AG04449 (cell line): Measurements from ENCODE around the gene NEXN.
A peak's percentile ranks its signal among the peaks of the same experiment; 100 is the strongest.

ENCODE experiments used
- CTCF ChIA-PET: fragments of 350-600 bp; formaldehyde crosslinking; extraction: SDS; loops from one replicate; lab custom pipeline; 2021; ENCODE audit warnings: antibody characterized with exemption; lab: Yijun Ruan, JAX
- POLR2A ChIA-PET: fragments of 400-600, 350-600 bp; formaldehyde crosslinking; extraction: SDS; loops from one replicate; lab custom pipeline; 2020; ENCODE audit warnings: antibody characterized with exemption, inconsistent platforms; lab: Yijun Ruan, JAX
- DNase-seq: peaks from one replicate; pipeline ENCODE4 v3.0.0-alpha.2; 2010; ENCODE audit warnings: low read depth, low spot score
- H3K4me3 ChIP-seq: 2 replicates; pipeline ENCODE4 v1.5.1; 2011; ENCODE audit warnings: low read depth, mild to moderate bottlenecking, control low read depth, low read length
- CTCF ChIP-seq: IDR thresholded peaks from one replicate; pipeline ENCODE4 v1.5.1; 2011; ENCODE audit warnings: mild to moderate bottlenecking, moderate library complexity, low read length, control low read depth, inconsistent platforms; ENCODE audit not compliant: insufficient read depth; ENCODE audit errors: missing control alignments

Gene NEXN

GRCh38 chr1:77888081-77888780 lies at the start of gene NEXN:
TSS of gene NEXN (plus strand) at chr1:77888624. CDS start at chr1:77916107, 27,483 bp downstream.
- DNase-seq: no peak
- TF ChIP-seq CTCF: peak; percentile 17
- ChIA-PET POLR2A (interaction anchor here (0.5 to 1.7 kb wide), 4 partner anchors 11 to 162 kb away, joined by 3 to 7 read pairs (median 5); partner anchors contain the start of gene DNAJB4), CTCF (interaction anchor here (0.9 to 1.0 kb wide), 2 partner anchors 14 to 17 kb away, joined by 3 read pairs; no protein-coding TSS in a partner anchor)
- H3K4me3 ChIP-seq: peak within 1 kb of the TSS; percentile 91

GRCh38 chr1:77841574-77841973 lies 46.9 kb upstream of the NEXN start:
- POLR2A ChIA-PET: no interaction called here
- DNase-seq: no peak
- no peak overlapping the region for H3K4me3 ChIP-seq
- CTCF ChIA-PET: no interaction called here
- no peak for TF ChIP-seq CTCF

GRCh38 chr1:77845951-77846350 lies 42.5 kb upstream of the NEXN start:
- DNase-seq: no peak
- ChIA-PET POLR2A (interaction anchor here (0.6 kb wide), 1 partner anchor 451 kb away, joined by 4 read pairs; no protein-coding TSS in a partner anchor), CTCF (no interaction called here)
- no peak overlapping the region for H3K4me3 ChIP-seq
- no peak for TF ChIP-seq CTCF

- ChIA-PET POLR2A (no interaction called here), CTCF (no interaction called here)
- no peak for DNase-seq
- no peak overlapping the region for H3K4me3 ChIP-seq
- TF ChIP-seq CTCF: no peak
Observed at GRCh38 chr1:77846966-77847365, 41.5 kb upstream of the NEXN start.

GRCh38 chr1:77847621-77848080 lies 40.8 kb upstream of the NEXN start:
- POLR2A ChIA-PET: no interaction called here
- no peak for DNase-seq
- H3K4me3 ChIP-seq: no peak overlapping the region
- TF ChIP-seq CTCF: no peak
- CTCF ChIA-PET: no interaction called here

GRCh38 chr1:77850082-77850481 lies 38.3 kb upstream of the NEXN start:
- H3K4me3 ChIP-seq: no peak overlapping the region
- ChIA-PET POLR2A (no interaction called here), CTCF (no interaction called here)
- no peak for TF ChIP-seq CTCF
- DNase-seq: no peak
